Measurements from ENCODE around the gene WDR48. TPM values are rescaled to one million over a fixed set of nuclear protein-coding genes. Genes with fewer than 3 reads are reported as not detected.
"Not testable (repeated sequence)": the region's sequence is repeated elsewhere in the genome, so short reads cannot be mapped to it uniquely, and the experiment has no call there.

The WDR48 gene
- 6.0 and 10.1 TPM in 2 replicates for total RNA-seq (2014; rRNA removed; shearing (Covaris generic))

DNA sequence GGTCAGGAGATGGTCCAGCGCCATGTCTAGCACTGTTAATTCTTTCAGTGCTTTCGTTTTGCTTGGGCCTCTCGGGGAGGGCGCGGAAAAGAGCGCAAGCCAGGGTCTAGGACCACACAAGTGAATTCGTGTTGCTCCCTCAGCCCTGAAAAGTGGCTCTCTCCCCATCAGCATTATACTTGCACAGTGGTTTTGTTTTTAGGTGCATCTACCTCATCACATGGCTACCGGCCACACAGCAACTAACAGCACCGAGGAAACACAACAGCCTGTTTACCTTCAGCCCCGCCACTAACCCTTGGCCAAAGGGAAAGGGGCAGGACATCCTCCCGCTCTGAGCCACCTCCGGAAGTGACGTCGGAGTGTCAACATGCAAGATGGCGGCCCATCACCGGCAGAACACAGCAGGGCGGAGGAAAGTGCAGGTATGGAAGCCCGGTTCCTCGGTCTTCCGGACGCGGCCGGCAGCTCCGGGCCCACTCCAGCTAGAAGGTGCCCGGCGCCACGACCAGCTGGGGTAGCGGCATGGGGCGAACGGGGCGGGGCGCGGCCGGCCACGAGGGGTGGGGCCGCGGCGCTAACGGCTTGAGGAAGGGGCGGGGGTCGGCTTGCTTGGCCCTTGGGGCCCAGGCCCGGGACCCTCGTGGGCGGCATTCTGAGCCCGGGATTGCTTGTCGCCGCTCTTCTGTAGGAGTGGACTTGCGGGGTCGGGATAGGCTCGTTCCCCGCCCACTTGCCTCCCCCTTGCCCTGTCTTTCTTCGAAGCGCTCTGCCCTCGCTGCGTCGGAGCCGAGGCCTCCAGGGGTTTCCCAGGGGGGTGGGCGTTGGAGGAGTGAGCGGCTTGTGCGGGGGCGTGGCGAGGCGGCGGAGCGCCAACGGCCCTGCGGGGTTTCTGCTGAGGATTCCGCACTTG is at the start of gene WDR48, which contains the start of gene SCN11A:
TSS of gene WDR48 (plus strand) at position 368 of the 913 bp plus-strand sequence. CDS start at position 378, 10 bp downstream.
TSS of gene SCN11A (minus strand) at position 296 of the 913 bp plus-strand sequence. CDS start 101,582 bp downstream, outside the sequence.
- DNase-seq (ENCODE audit: low spot score): peak; percentile 80

DNA sequence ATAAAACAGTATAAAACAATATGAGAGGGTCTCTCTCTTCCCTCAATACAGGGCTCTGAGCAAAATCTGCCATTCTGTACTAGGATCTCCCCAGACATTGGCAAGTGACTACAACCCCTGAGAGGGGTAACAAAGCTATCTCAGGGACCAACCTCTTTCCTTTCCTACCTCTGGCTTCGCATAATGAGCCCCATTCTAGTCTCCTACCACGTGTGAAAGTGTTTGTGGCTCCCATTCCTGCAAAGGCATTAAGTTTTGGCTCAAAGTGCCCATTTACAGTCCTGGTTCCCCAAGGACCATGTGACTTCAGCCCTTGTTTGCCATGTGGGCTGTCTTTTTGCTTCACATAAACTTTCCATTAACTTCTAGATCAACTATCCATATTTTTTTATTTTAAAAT is 46.5 kb upstream of the WDR48 start:
- DNase-seq (ENCODE audit: low spot score): no peak

DNA sequence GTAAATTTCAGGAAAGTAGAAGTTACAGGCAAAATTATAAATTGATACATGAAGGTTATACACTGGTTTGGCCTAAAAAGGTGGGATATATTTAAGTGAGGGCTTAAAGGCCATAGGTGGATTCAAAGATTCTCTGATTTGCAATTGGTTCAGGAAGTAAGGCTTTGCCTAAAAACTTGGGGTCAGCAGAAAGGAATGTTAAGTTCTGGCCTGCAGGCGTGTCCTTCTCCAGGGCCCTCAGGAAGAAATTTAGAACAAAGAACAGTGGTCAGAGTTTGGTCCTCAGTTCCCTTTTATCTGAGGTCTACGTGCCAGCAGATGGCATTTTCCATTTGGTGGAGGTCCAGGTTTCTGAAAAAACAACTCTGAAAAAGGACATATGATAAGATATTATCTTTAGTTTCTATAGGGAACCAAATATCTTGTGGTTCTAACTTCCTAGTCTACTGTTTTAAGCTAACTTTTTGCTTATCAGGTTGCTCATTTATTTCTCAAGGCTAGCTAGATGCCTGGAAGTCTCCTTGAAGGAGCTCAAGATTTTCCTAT is 40.6 kb upstream of the WDR48 start:
- no peak for DNase-seq (ENCODE audit: low spot score)

DNA sequence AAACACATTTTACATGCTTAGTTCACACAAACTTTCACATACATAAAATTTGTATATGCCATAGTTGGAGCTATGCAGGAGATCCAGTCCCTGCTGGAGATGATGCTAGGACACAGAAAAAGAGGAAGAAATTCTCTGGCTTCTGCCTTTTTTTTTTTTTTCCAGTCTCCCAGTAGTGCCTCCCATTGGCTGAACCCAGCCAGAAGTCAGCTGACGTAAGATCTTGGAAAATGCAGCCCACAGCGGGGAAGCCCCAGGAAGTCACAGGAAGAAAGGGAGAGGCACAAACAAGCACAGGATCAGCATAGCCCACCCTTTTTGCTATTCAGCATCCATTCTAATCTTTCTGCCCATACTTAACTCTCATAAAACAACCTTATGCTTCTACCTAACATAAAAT is 38.5 kb upstream of the WDR48 start:
- DNase-seq (ENCODE audit: low spot score): no peak

DNA sequence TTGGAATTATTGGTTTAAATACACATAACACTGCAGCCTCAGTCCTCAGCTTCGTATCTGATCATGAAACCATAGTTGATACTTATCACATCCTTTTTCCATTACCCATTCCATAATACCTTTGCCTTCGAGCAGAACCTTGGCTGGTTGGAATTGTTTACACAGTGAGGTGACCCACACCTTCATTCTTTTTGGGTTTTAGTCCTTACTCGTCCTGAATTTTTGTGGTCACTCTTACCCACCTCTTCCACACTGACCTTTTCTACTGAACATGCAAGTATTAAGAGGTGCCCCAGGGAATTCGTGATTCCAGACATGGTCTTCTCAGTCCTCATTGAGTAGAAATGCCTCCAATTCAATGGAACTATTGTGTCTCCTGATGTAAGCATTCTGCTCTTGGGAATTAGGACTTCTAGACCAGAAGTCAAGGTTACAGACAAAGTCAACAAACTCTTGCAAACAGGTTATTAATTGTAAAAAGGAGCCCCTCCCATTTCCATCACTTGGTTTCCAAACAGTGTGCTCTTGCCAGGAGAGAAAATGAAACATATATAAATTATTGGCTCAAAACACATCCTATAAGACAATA is 37.8 kb upstream of the WDR48 start:
- DNase-seq (ENCODE audit: low spot score): no peak

DNA sequence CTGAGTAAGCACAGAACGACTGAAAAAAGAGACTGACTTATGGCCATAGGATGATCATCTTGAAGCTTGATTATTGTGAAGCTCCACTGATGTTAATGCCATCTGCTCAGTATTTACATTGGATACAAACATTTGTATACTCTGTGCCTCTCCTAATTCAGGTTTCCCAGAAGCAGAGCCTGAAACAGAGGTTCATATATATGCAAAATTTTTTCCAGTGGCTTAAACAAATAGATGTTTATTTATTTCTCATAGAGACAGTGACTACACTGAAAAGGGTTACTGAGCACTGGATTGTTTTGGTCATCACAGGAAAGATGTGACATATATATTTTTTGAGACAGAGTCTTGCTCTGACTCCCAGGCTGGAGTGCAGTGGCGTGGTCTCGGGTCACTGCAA is 36.4 kb upstream of the WDR48 start:
- DNase-seq (ENCODE audit: low spot score): no peak

DNA sequence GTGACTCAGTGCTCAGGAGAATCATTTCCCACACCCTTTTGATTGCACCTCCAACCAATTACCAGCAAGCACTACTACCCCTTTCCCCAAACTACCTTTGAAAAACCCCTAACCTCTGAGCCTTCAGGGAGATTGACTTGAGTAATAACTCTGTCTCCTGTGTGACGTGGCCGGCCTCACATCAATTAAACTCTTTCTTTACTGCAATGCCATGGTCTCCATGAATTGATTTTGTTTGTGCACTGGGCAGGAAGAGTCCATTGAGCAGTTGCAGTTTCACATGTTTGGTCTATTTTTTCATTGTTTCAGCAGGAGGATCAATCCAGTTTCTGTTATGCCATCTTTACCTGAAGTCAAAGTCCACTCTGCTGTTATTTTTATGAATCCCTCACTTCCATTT is 32.5 kb upstream of the WDR48 start:
- no peak for DNase-seq (ENCODE audit: low spot score)

DNA sequence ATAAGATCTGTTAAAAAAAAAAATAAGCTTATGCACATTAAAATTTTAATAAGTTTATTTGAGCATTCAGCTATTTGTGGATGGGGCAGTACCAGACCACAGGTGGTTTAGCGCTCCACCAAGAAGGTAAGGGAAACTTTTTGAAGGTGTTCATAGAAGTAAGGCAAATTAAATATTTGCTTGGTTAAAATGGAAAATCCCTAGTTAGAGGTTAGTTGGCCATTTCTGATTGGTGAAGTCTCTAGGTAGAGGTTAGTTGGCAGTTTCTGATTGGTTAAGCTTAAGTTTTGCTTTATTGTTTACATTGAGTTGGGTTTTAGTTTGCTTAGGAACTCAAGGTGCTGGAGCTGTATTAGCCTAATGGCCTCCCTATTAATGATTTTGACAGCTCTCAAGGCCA is 30.8 kb upstream of the WDR48 start:
- DNase-seq (ENCODE audit: low spot score): no peak

DNA sequence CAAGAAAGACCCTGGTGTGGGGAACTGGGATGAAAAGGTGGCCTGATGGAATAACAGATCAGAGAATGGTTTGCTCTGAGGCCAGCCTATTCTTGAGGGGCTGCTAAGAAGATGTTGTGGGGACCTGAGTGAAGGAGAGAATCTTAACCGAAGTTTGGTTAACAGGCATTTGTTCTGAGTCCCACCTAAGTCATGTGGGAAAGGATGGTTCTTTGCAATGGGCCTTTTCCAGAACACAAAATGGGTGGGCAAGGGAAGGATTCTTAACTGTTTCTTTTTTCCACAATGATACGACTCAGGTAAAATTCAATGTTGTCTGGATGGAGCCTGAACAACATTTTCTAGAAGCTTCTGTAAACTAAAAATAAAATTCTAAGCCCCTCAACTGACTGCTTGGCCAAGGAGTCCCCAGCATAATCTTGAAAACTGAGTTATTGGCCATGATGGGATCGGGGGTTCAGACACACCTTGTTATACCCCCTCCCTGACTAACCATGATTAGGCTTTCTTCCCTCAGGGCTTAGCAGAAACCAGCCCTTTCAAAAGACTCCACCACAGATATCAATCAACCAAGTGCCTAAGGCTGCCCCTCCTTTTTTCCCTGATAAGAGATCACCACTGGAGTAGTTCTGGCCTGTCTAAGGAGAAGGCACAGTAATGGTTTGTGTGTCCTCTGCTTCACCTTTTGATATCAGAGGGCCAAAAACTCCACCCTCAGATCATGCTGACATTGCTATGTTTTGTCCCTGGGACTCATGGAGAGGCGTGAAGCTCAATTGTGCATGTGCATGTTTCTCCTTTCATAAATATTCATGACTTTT is 30.1 kb upstream of the WDR48 start:
- DNase-seq (ENCODE audit: low spot score): no peak

DNA sequence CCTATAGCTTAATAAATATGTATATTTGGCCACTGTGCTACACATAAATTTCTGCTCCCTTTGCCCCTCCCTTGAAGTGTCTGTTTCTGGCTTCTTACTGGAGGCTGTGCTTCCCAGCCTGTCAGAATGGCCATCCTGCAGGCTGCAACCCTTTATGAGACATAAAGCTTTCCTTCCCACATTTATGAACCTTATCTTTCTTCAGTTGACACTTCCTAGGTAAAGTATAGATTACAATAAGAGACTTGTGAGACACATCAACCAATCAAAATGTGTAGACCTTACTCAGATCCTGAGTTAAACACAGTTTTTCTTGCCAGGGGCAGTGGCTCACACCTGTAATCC is 29.6 kb upstream of the WDR48 start:
- no peak for DNase-seq (ENCODE audit: low spot score)

DNA sequence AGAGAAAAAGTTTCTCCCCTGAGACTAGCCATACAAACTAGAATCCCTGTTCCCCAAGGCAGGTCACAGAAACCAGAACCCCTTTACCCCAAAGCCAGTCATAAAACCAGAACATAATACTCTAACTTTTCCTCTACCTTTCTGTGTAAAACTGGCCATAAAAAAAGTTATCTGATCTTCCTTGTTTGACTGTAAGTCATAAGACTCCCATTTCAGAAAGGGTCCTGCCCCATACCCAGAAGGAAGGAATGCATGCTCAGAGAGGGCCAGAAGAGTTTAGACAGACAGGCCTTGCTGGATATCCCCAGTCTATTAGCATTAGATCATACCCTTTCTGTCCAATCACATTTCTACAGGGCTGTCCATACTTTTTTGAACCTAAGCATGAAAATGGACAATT is 27.3 kb upstream of the WDR48 start:
- no peak for DNase-seq (ENCODE audit: low spot score)

DNA sequence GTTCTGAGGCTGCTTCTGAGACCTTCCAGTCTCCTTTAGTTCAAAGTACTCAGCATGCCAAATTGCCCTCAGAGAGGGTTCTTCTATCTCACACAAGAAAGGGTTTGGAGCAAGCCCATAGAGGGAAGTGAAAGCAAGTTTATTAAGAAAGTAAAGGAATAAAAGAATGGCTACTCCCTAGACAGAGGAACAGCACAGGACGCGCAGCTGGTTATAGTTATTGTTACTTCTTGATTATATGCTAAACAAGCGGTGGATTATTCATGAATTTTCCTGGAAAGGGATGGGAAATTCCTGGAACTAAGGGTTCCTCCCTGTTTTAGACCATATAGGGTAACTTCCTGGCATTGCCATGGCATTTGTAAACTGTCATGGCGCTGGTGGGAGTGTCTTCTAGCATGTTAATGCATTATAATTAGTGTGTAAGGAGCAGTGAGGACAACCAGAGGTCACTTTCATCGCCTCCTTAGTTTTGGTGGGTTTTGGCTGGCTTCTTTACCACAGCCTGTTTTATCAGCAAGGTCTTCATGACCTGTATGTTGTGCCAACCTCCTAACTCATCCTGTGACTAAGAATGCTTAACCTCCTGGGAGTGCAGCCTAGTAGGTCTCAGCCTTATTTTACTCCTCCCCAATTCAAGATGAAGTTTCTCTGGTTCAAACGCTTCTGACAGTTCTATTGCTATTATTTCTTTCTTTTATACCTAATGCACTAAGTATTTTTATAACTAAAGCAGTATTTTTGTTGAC is 26.4 kb upstream of the WDR48 start:
- DNase-seq (ENCODE audit: low spot score): no peak

DNA sequence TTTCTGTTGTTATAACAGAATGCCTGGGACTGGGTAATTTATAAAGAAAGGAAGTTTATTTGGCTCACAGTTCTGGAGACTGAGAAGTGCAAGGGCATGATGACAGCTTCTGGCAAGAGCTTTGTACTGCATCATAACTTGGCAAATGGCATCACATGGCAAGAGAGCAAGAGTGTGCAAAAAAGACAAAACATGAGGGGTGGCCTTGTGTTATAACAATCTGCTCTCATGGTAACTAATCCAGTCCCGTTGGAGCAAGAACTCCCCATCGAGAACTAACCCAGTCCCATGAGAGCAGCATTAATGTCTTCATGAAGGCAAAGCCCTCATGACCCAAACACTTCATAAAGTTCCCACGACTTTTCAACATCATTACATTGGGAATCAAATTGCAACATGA is 23.3 kb upstream of the WDR48 start:
- DNase-seq (ENCODE audit: low spot score): no peak

DNA sequence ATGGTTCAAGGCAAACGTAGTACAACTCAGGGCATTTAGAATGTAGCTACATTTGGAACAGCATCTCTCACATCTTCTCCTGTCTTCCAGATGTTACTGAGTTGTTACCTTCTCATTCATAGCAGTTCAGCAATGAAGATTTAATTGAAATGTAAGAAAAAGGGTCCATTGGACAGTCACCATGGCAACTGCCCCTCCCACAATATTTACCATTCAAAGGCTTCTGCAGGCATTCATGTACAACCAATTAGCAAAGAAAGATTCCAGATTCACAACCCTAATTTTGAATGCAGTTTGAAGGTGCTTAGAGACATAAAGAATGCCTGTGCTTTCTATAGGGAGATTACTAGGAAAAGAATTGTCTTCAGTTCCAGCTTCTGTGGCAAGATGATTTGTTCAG is 22.3 kb upstream of the WDR48 start:
- DNase-seq (ENCODE audit: low spot score): no peak

DNA sequence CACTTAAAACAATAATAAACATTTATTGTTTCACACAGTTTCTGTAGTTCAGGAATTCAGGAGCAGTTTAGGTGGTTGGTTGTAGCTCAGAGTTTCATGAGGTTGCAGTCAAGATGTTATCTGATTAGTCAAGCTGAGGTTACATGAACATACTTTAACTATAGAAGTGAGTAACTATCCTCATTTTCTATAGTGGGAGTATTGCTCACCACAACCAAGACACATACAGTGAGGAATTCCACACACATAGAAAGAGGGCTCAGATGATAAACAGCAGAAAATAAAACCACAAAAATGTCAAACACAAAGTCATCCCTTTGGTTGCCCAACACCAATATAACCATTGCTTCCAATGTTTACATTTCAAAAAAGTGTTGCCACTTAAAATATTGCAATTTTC is 13.7 kb upstream of the WDR48 start:
- no peak for DNase-seq (ENCODE audit: low spot score)

DNA sequence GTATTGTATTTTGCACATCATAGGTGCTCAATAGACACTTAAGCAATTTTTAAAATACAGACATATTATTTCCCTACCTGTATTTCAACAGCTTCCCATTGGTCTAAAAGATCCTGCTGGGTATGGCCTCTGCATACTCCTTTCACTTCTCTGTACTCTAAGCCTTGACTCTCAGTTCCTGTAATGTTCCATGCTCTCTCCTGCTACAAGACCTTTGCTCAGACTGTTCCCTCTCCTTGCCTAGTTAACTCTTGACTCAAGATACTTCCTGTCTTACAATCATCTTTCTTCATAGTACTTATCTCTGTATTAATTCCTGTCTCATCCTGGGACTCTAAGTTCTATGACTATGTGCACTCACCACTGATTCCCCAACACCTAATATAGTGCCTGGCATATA is 1.8 kb upstream of the WDR48 start:
- DNase-seq (ENCODE audit: low spot score): no peak

DNA sequence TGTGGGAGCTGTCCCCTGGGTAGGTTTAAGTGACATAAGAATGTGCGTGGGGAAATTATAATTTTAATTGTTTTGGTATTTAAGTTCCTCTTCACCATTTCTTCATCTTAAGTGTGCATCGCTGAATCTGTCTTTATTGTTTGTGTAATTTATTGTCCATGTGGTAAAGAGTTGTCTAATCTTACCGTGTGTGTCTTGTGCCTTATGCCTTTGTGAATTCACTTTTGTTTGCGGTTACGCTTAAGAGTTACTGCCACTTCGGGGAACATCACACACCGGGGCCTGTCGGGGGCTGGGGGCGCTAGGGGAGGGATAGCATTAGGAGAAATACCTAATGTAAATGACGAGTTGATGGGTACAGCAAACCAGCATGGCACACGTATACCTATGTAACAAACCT is 767 bp downstream of the WDR48 start:
- no peak for DNase-seq (ENCODE audit: low spot score)

DNA sequence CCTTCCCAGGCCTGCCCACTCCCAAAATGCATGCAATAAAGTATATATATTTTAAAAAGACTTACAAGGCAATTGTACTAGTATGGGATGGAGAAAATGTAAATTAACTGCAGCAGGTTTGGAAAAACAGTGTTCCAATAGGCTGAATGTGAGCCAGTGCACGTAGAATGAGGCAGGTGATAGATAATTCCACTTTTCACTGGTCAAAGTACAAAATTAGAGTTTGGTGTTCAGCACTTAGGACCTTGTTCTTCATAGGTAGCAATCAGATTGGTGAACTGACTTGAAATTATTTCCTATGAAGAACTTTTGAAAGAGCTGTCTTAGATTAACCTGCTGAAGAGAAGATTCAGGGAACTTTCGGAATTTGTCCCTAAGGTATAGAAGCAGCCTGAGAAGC is 1.9 kb downstream of the WDR48 start:
- DNase-seq (ENCODE audit: low spot score): no peak

DNA sequence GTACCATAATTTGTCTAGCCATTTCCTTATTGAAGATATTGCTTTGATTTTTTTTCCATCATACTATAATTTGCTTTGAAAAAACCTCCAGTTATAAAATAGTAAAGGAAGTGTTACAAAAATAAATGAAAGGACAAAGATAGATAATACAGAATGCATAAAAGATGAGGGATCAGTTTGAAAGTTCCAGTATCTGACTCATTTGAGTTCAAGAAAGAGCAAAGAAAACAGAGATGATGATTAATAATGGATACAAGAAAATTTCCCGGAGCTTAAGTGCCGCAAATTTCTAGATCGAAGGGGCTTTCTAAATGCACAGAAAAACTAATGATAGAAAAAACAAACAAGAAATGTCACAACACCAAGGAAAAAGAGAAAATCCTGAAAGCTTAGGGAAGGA is 4.3 kb downstream of the WDR48 start:
- DNase-seq (ENCODE audit: low spot score): no peak

DNA sequence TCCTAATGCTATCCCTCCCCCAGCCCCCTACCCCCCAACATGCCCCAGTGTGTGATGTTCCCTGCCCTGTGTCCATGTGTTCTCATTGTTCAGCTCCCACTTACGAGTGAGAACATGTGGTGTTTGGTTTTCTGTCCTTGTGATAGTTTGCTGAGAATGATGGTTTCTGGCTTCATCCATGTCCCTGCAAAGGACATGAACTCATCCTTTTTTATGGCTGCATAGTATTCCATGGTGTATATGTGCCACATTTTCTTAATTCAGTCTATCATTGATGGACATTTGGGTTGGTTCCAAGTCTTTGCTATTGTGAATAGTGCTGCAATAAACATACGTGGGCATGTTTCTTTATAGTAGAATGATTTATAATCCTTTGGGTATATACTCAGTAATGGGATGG is 9.4 kb downstream of the WDR48 start:
- DNase-seq (ENCODE audit: low spot score): not testable (repeated sequence)

DNA sequence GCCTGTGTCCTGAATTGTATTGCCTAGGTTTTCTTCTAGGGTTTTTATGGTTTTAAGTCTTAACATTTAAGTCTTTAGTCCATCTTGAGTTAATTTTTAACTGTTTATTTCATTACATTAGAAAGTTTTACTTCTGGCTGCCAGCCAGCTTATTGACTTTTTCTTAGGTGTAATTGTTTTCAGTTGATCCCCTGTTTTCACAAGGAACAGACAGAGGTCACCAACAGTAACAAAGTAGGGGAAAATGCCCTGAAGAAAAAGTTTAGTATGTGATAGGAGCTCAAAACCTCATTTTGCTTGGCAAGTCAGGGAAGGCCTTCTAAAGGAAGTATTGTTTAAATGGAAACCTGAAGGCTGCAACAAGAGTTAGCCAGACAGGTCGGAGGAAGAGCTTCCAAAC is 10.4 kb downstream of the WDR48 start:
- DNase-seq (ENCODE audit: low spot score): no peak

All from HT-29 (cell line).